ENCODE measurements around the gene SIPA1L3.
A peak's percentile ranks its signal among the peaks of the same experiment; 100 is the strongest.
"Not testable (repeated sequence)": the region's sequence is repeated elsewhere in the genome, so short reads cannot be mapped to it uniquely, and the experiment has no call there.

Gene SIPA1L3

GRCh38 chr19:37907735-37908455, 887 bp downstream of the SIPA1L3 start:
- in situ Hi-C loops (cut with MboI; ENCODE audit: low sequenced_read_pairs, unreplicated experiment) = loop anchor here (10.0 kb wide), 1 partner anchor 327 kb away; no protein-coding TSS in a partner anchor
- TF ChIP-seq CTCF (IDR thresholded peaks at IDR 0.05; ENCODE audit: borderline replicate concordance, control extremely low read depth, extremely low read depth, insufficient read depth, missing control alignments) = no peak
- DNase-seq (ENCODE audit: low spot score) = no peak

GRCh38 chr19:37909661-37910199, 2.7 kb downstream of the SIPA1L3 start:
- in situ Hi-C loops (cut with MboI; ENCODE audit: low sequenced_read_pairs, unreplicated experiment) = loop anchor here (10.0 kb wide), 2 partner anchors 135 to 325 kb away; no protein-coding TSS in a partner anchor
- no peak for TF ChIP-seq CTCF (IDR thresholded peaks at IDR 0.05; ENCODE audit: borderline replicate concordance, control extremely low read depth, extremely low read depth, insufficient read depth, missing control alignments)
- DNase-seq (ENCODE audit: low spot score) = no peak

GRCh38 chr19:37914908-37915307, 7.9 kb downstream of the SIPA1L3 start:
- DNase-seq (ENCODE audit: low spot score) = peak; percentile 58
- in situ Hi-C loops (cut with MboI; ENCODE audit: low sequenced_read_pairs, unreplicated experiment) = loop anchor here (10.0 kb wide), 1 partner anchor 130 kb away; no protein-coding TSS in a partner anchor
- TF ChIP-seq CTCF (IDR thresholded peaks at IDR 0.05; ENCODE audit: borderline replicate concordance, control extremely low read depth, extremely low read depth, insufficient read depth, missing control alignments) = no peak

GRCh38 chr19:37920591-37921450, 13.8 kb downstream of the SIPA1L3 start:
- in situ Hi-C loops (cut with MboI; ENCODE audit: low sequenced_read_pairs, unreplicated experiment) = no loop called here

GRCh38 chr19:37924573-37924972, 17.6 kb downstream of the SIPA1L3 start:
- in situ Hi-C loops (cut with MboI; ENCODE audit: low sequenced_read_pairs, unreplicated experiment); DNase-seq (ENCODE audit: low spot score): not testable (repeated sequence)

More at GRCh38 chr19:37920591-37921450, 13.8 kb downstream of the SIPA1L3 start:
- no peak for DNase-seq (ENCODE audit: low spot score)
- TF ChIP-seq CTCF (IDR thresholded peaks at IDR 0.05; ENCODE audit: borderline replicate concordance, control extremely low read depth, extremely low read depth, insufficient read depth, missing control alignments) = no peak

GRCh38 chr19:37925212-37925611, 18.2 kb downstream of the SIPA1L3 start:
- DNase-seq (ENCODE audit: low spot score) = no peak

More at GRCh38 chr19:37925212-37925611, 18.2 kb downstream of the SIPA1L3 start:
- in situ Hi-C loops (cut with MboI; ENCODE audit: low sequenced_read_pairs, unreplicated experiment) = no loop called here
- no peak for TF ChIP-seq CTCF (IDR thresholded peaks at IDR 0.05; ENCODE audit: borderline replicate concordance, control extremely low read depth, extremely low read depth, insufficient read depth, missing control alignments)
